HepG2 (cell line): ENCODE data around the gene TTC22. TPM values are rescaled to one million over a fixed set of nuclear protein-coding genes. Genes with fewer than 3 reads are reported as not detected.

Experiments used
- ASH2L ChIP-seq: fragments of 300-600, 200-600 bp; sonication (generic); IDR thresholded peaks from 2 replicates; pipeline ENCODE4 v1.7.0; 2017; ENCODE audit warnings: low read depth, mild to moderate bottlenecking, moderate library complexity, mixed read lengths, low read length; ENCODE audit not compliant: insufficient read length
- BATF2 ChIP-seq: sonication (generic); formaldehyde crosslinking; IDR thresholded peaks from 2 replicates; pipeline ENCODE4 v1.8.0; 2022; ENCODE audit warnings: mild to moderate bottlenecking, missing genetic modification reagents, moderate library complexity
- ERF ChIP-seq: IDR thresholded peaks from 2 replicates; pipeline ENCODE4 v1.6.1; 2018; ENCODE audit warnings: missing biosample characterization, missing genetic modification reagents
- JUN ChIP-seq: sonication (generic); formaldehyde crosslinking; IDR thresholded peaks from 2 replicates; pipeline ENCODE4 v1.4.0; 2020; ENCODE audit warnings: mild to moderate bottlenecking, missing genetic modification reagents
- KDM5B ChIP-seq: sonication (generic); formaldehyde crosslinking; IDR thresholded peaks from 2 replicates; pipeline ENCODE4 v1.4.0; 2020; ENCODE audit warnings: missing genetic modification reagents, mild to moderate bottlenecking, borderline replicate concordance
- KLF16 ChIP-seq, 2 experiments: sonication (generic) in 1 of 2; formaldehyde crosslinking in 1 of 2; IDR thresholded peaks; 2 replicates each; pipeline versions ENCODE4 v1.6.1 to v1.8.0; 2016 to 2023; ENCODE audit warnings: missing genetic modification reagents in 2 of 2, missing compliant biosample characterization in 1 of 2
- NR2C2 ChIP-seq: sonication (generic); formaldehyde crosslinking; IDR thresholded peaks from 2 replicates; pipeline ENCODE4 v1.4.0; 2020; ENCODE audit warnings: missing genetic modification reagents, mild to moderate bottlenecking, moderate library complexity, borderline replicate concordance
- PCBP1 ChIP-seq: fragments of 200-400 bp; formaldehyde crosslinking; IDR thresholded peaks from 2 replicates; pipeline ENCODE4 v1.6.1; 2017; ENCODE audit warnings: mild to moderate bottlenecking, low read depth, low read length, borderline replicate concordance
- SMAD1 ChIP-seq: sonication (generic); formaldehyde crosslinking; IDR thresholded peaks from 2 replicates; pipeline ENCODE4 v1.4.0; 2020; ENCODE audit warnings: missing genetic modification reagents, low read depth, mild to moderate bottlenecking, borderline replicate concordance
- TARDBP ChIP-seq: sonication (generic); formaldehyde crosslinking; IDR thresholded peaks from 2 replicates; pipeline ENCODE4 v1.8.0; 2022; ENCODE audit warnings: mild to moderate bottlenecking, missing genetic modification reagents
- ZNF205 ChIP-seq: IDR thresholded peaks from 2 replicates; pipeline ENCODE4 v1.6.1; 2018; ENCODE audit warnings: missing biosample characterization, missing genetic modification reagents
- ZNF253 ChIP-seq: sonication (generic); formaldehyde crosslinking; IDR thresholded peaks from 2 replicates; pipeline ENCODE4 v1.8.0; 2022; ENCODE audit warnings: mild to moderate bottlenecking, missing genetic modification reagents, borderline replicate concordance
- ZNF609 ChIP-seq: sonication (generic); formaldehyde crosslinking; IDR thresholded peaks from 2 replicates; pipeline ENCODE4 v1.4.0; 2020; ENCODE audit warnings: mild to moderate bottlenecking, missing genetic modification reagents, borderline replicate concordance
- ZNF775 ChIP-seq: sonication (generic); formaldehyde crosslinking; IDR thresholded peaks from 2 replicates; pipeline ENCODE4 v1.4.0; 2020; ENCODE audit warnings: missing genetic modification reagents, mild to moderate bottlenecking, moderate library complexity, borderline replicate concordance
- ZNF83 ChIP-seq: sonication (generic); formaldehyde crosslinking; IDR thresholded peaks from 2 replicates; pipeline ENCODE4 v1.4.0; 2020; ENCODE audit warnings: missing genetic modification reagents, mild to moderate bottlenecking, borderline replicate concordance
- ZSCAN12 ChIP-seq: sonication (generic); formaldehyde crosslinking; IDR thresholded peaks from 2 replicates; pipeline ENCODE4 v1.9.0; 2021; ENCODE audit warnings: mild to moderate bottlenecking, missing genetic modification reagents
- polyA plus RNA-seq, 8 experiments: library from polyadenylated mRNA; depleted of rRNA in 3 of 8; stranded (reverse) in 7 of 8; unstranded in 1 of 8; fragments of >200 nt; fragmentation: Illumina TruSeq in 4 of 8; extraction: Trizol in 4 of 8; gene quantifications; 2 replicates each; pipeline versions ENCODE4 v1.2.1 to v1.2.3, GENCODE V29; 2011 to 2016; ENCODE audit warnings: low read depth in 4 of 8, missing spikeins in 1 of 8, mixed read lengths in 1 of 8; ENCODE audit not compliant: insufficient read depth in 1 of 8
- total RNA-seq, 5 experiments: library from RNA; depleted of rRNA; stranded (reverse); fragments of >200 nt; fragmentation: Illumina TruSeq; extraction: Trizol; gene quantifications; 2 replicates each; pipeline ENCODE4 v1.2.3, GENCODE V29; 2016; ENCODE audit warnings: low read depth in 1 of 5
- TF ChIP-seq, protein P1 (sequence below): sonication (generic); formaldehyde crosslinking; IDR thresholded peaks from 2 replicates; pipeline ENCODE4 v1.9.0; 2022; ENCODE audit warnings: missing genetic modification reagents, mild to moderate bottlenecking, borderline replicate concordance

The TTC22 gene
- total and polyA plus RNA-seq, 2 of the 13 experiments (the other 11 are each of a cell fraction or from before 2014, with no cell fraction given) = not detected

DNA sequence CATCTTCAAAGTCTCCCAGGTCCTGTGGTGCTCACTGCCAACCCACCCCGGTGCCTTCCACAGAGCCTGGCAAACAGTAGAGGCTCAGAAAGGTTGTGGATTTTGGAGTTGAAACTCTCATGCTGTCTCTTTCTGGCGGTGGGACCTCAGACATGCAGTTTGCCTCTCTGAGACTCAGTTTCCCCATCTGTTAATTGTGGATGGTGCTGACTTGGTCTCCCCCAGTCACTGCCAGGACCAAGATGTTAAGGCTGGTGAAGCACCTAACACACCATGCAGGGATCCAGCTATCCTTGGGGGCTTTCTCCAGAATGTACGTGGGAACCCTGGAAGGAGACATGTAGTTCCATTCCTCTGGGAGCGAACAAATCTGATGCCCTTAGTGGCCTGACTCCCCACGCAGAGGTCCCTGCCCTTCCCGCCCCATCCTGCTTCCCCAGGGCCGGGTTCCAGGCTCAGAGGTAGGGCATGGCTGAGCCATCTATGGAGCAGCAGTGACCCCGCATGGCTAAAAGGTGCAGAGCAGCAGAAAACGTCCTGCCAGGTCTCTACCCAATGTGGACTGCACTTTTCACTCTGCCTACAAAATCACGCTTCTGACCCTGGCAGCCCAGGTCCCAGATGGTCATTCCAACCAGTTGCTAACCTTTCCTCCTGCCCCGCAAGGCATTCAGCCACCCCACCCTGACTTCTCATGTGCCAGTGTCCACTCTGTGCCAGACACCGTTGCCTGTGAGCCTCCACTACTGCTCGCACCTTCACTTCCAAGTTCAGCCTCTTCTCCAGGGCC is 9.2 kb upstream of the TTC22 start (continued):
- TF ChIP-seq JUN (CRISPR knock-in tag) (no peak), SMAD1 (CRISPR knock-in tag) (0 out of 2 replicates have a peak, but pooled peaks have one; percentile 38), TARDBP (CRISPR knock-in tag) (no peak), BATF2 (CRISPR knock-in tag) (no peak), KLF16 (CRISPR knock-in tag; IDR thresholded peaks at IDR 0.05) (no peak), ASH2L (no peak), PCBP1 (no peak), ERF (CRISPR knock-in tag) (peak; percentile 29; the same call in 1 of the 2 replicates), ZNF205 (CRISPR knock-in tag) (0 out of 2 replicates have a peak, but pooled peaks have one; percentile 43), ZNF83 (CRISPR knock-in tag) (no peak), NR2C2 (CRISPR knock-in tag) (no peak), ZSCAN12 (CRISPR knock-in tag) (no peak), ZNF609 (CRISPR knock-in tag) (no peak), ZNF775 (no peak), KDM5B (0 out of 2 replicates have a peak, but pooled peaks have one; percentile 46), ZNF253 (CRISPR knock-in tag) (no peak)
- TF ChIP-seq, protein P1, sequence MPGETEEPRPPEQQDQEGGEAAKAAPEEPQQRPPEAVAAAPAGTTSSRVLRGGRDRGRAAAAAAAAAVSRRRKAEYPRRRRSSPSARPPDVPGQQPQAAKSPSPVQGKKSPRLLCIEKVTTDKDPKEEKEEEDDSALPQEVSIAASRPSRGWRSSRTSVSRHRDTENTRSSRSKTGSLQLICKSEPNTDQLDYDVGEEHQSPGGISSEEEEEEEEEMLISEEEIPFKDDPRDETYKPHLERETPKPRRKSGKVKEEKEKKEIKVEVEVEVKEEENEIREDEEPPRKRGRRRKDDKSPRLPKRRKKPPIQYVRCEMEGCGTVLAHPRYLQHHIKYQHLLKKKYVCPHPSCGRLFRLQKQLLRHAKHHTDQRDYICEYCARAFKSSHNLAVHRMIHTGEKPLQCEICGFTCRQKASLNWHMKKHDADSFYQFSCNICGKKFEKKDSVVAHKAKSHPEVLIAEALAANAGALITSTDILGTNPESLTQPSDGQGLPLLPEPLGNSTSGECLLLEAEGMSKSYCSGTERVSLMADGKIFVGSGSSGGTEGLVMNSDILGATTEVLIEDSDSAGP (CRISPR knock-in tag) = peak; percentile 65
